BLaER1 (cell line): ENCODE data around the gene RER1.

Experiments
- H3K27ac ChIP-seq: shearing (Covaris generic); formaldehyde crosslinking; 2 replicates; pipeline ENCODE4 v1.8.1; 2022
- H3K27me3 ChIP-seq: shearing (Covaris generic); formaldehyde crosslinking; 2 replicates; pipeline ENCODE4 v1.8.1; 2022
- H3K36me3 ChIP-seq: shearing (Covaris generic); formaldehyde crosslinking; 2 replicates; pipeline ENCODE4 v1.8.1; 2022
- H3K4me1 ChIP-seq: shearing (Covaris generic); formaldehyde crosslinking; 2 replicates; pipeline ENCODE4 v1.8.1; 2022
- H3K4me2 ChIP-seq: shearing (Covaris generic); formaldehyde crosslinking; 2 replicates; pipeline ENCODE4 v1.8.1; 2022
- H3K4me3 ChIP-seq: shearing (Covaris generic); formaldehyde crosslinking; 2 replicates; pipeline ENCODE4 v1.8.1; 2022
- H3K9ac ChIP-seq: shearing (Covaris generic); formaldehyde crosslinking; 2 replicates; pipeline ENCODE4 v1.8.1; 2022
- H3K9me3 ChIP-seq: shearing (Covaris generic); formaldehyde crosslinking; 2 replicates; pipeline ENCODE4 v1.8.1; 2022
- H4K20me1 ChIP-seq: shearing (Covaris generic); formaldehyde crosslinking; 2 replicates; pipeline ENCODE4 v1.8.1; 2022
- Cebpa-rat ChIP-seq: shearing (Covaris generic); IDR thresholded peaks from 2 replicates; pipeline ENCODE4 v1.8.1; 2022

Gene RER1, protein sequence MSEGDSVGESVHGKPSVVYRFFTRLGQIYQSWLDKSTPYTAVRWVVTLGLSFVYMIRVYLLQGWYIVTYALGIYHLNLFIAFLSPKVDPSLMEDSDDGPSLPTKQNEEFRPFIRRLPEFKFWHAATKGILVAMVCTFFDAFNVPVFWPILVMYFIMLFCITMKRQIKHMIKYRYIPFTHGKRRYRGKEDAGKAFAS

GRCh38 chr1:2391041-2391930, at the start of gene RER1, which contains the start of gene MORN1:
Gene RER1, plus strand, starts transcription at chr1:2391841. Its CDS starts 3,950 bp downstream, at chr1:2395791.
Gene MORN1, minus strand, starts transcription at chr1:2391554. Its CDS starts 21 bp downstream, at chr1:2391533.
- peak within 1 kb of the TSS; percentile 93 for H3K27ac ChIP-seq
- no peak for TF ChIP-seq Cebpa-rat
- peak within 1 kb of the TSS; percentile 88 for H3K4me3 ChIP-seq
- H3K36me3 ChIP-seq: peaks cover 35% of the 10 kb centered on the region
- peaks cover 68% of the 10 kb centered on the region for H3K4me1 ChIP-seq
- no peaks in the 10 kb centered on the region for H3K27me3 ChIP-seq
- H3K4me2 ChIP-seq: peak within 1 kb of the TSS; percentile 99
- H3K9me3 ChIP-seq: no peaks in the 10 kb centered on the region
- peaks cover 62% of the 10 kb centered on the region for H4K20me1 ChIP-seq
- peak within 1 kb of the TSS; percentile 91 for H3K9ac ChIP-seq

DNA sequence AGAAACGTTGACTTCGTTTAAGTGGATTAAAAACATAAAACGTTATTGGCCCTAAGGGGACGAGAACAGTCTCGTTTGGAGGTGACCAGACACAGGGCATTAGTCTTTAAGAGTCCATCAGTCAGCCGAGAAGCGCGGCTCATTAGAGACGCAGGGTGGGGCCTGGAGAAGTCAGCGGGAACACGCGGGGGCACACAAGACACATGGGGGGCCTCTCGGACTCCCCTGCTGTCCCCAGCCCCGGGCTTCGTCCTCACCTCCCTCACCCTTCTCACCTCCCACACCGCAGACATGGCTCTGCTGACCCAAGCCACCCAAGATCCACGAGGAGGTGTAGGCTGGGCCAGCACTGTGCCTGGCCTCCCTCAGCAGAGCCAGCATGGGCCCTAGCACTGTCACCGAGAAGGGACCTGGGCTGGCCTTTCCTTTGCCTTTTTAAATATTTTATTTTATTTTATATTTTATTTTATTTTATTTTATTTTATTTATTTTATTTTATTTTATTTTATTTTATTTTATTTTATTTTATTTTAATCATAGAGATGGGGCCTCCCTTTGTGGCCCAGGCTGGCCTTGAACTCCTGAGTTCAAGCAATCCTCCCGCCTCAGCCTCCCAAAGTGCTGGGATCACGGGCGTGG, 49.1 kb upstream of the RER1 start:
- Histone ChIP-seq H3K4me2 (no peak overlapping the region), H3K9me3 (no peaks in the 10 kb centered on the region), H3K4me3 (no peak overlapping the region), H3K9ac (no peak overlapping the region), H3K4me1 (peaks cover 9% of the 10 kb centered on the region; the same call in 1 of the 2 replicates), H4K20me1 (no peaks in the 10 kb centered on the region), H3K36me3 (no peaks in the 10 kb centered on the region), H3K27me3 (peaks cover 9% of the 10 kb centered on the region), H3K27ac (no peak overlapping the region)
- no peak for TF ChIP-seq Cebpa-rat

DNA sequence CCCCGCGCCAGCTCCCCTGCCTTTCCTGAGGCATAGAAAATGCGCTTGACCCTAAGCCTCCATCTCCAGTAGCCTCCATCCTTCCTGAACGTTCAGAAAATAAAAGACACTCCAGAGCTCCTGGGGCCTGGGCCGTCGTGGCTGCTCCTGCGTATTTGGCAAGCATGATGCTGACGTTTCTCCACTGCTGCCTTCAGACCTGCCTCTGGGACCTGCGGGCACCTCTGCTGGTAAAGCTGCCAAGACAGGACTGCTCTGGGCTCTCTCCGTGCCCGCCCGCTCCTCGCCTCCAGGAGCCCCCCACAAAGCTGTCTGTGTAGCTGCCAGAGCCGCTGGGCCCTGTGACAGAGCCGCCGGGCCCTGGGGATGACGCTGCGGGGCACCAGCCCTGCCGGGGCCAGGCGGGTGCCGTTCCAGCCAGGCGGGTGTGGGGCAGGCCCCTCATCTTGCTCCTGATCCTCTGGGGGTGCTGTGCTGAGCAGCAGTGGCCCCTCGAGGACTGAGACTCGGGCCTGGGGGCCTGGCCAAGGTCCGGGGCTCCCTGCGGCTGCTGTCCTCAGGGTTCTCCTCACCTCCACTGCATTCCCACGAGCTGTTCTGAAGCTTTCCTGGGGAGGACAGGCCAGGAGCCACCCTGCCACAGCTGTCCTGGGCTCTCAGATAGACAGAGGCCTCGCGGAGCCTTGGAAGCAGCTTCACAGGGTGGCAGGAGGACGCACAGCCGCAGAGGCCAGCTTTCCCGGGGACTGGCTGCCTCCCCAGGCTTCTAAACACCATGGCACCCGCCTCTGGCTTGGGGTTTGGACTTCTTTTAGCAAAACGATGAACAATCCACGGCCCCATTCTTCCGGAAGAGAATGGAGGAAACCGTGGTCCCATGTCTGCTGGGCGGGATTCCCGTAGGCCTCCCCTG, 48.4 kb upstream of the RER1 start:
- H3K36me3 ChIP-seq: no peaks in the 10 kb centered on the region
- H3K4me3 ChIP-seq: no peak overlapping the region
- H3K4me1 ChIP-seq: peaks cover 9% of the 10 kb centered on the region; the same call in 1 of the 2 replicates
- peak overlapping the region; percentile 44; the same call in 1 of the 2 replicates for H3K27ac ChIP-seq
- no peaks in the 10 kb centered on the region for H3K9me3 ChIP-seq
- peaks cover 9% of the 10 kb centered on the region for H3K27me3 ChIP-seq
- no peaks in the 10 kb centered on the region for H4K20me1 ChIP-seq
- peak overlapping the region; percentile 50; the same call in 1 of the 2 replicates for H3K9ac ChIP-seq
- no peak for TF ChIP-seq Cebpa-rat
- peak overlapping the region; percentile 28; the same call in 1 of the 2 replicates for H3K4me2 ChIP-seq

- no peak overlapping the region for H3K4me3 ChIP-seq
- H3K27me3 ChIP-seq: 0 out of 2 replicates have a peak, but pooled peaks cover under 1% of the 10 kb centered on the region
- H4K20me1 ChIP-seq: no peaks in the 10 kb centered on the region
- no peak overlapping the region for H3K27ac ChIP-seq
- H3K4me2 ChIP-seq: no peak overlapping the region
- TF ChIP-seq Cebpa-rat: no peak
- no peaks in the 10 kb centered on the region for H3K36me3 ChIP-seq
- no peaks in the 10 kb centered on the region for H3K9me3 ChIP-seq
- H3K4me1 ChIP-seq: peaks cover 9% of the 10 kb centered on the region; the same call in 1 of the 2 replicates
- H3K9ac ChIP-seq: no peak overlapping the region
Observed at GRCh38 chr1:2344121-2344681, 47.4 kb upstream of the RER1 start.

DNA sequence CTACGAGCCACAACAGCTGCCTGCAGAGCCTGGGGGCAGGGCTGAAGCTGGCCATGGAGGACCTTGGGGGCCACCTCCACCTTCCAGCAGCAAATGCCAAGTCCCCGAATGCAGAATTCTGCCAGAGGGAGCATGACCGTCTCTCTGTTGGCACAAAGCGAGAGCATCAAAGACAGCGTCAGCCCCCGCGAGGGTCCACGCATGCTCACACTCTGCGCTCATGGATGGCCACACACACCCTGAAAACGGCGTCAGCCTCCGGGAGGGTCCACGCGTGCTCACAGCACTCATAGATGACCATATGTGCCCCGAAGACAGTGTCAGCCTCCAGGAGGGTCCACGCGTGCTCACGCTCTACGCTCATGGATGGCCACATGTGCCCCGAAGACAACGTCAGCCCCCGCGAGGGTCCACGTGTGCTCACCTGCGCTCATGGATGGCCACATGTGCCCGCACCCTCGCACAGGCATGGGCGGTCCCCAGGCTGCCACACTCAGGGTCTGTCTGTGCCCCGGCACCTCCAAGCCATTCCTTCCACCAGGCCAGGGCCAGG, 46.8 kb upstream of the RER1 start:
- no peak overlapping the region for H3K27ac ChIP-seq

GRCh38 chr1:2345297-2346075, 46.2 kb upstream of the RER1 start:
- Histone ChIP-seq H4K20me1 (no peaks in the 10 kb centered on the region), H3K36me3 (no peaks in the 10 kb centered on the region)

More for the DNA sequence above, 46.8 kb upstream of the RER1 start:
- H3K9ac ChIP-seq: no peak overlapping the region
- no peaks in the 10 kb centered on the region for H3K9me3 ChIP-seq
- H3K36me3 ChIP-seq: no peaks in the 10 kb centered on the region
- H3K4me1 ChIP-seq: peaks cover 9% of the 10 kb centered on the region; the same call in 1 of the 2 replicates
- no peak overlapping the region for H3K4me2 ChIP-seq
- TF ChIP-seq Cebpa-rat: no peak
- no peak overlapping the region for H3K4me3 ChIP-seq
- no peaks in the 10 kb centered on the region for H4K20me1 ChIP-seq
- H3K27me3 ChIP-seq: no peaks in the 10 kb centered on the region

DNA sequence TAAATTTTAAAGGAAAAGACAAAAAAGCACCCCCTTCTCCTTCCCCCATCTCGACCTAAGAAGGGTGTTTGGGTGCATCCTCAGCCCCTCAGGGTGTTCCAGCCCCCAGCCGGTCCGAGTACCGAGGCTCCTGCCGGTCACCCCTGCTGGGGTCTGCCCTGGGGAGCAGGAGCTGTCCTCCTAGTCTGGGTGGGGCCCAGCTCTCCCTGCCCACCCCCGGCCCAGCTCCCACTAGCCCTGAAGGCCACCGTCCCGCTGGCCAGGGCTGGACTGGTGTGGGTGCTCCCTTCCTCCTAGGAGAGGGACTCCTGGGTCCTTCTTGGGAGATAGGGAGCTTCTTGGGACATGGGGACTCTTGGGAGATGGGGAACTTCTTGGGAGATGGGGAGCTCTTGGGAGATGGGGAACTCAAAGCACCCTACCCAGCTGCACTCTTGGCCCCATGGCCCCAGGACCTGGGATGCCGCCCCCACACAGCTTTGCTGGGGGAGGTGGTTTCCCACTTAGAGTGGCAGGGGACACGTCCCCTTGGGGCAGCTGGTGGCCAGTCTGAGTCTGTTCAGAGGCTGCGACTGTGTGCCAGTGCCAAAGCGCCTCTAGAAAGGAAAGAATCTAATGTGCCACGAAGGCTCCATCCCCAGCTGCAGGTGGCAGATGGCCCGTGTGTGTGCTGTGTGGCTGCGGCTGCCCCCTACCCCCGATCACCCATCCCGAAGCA, 44.8 kb upstream of the RER1 start:
- no peaks in the 10 kb centered on the region for H3K27me3 ChIP-seq
- H4K20me1 ChIP-seq: no peaks in the 10 kb centered on the region
- H3K4me3 ChIP-seq: no peak overlapping the region

More at GRCh38 chr1:2345297-2346075, 46.2 kb upstream of the RER1 start:
- Histone ChIP-seq H3K4me3 (no peak overlapping the region), H3K9ac (no peak overlapping the region), H3K4me2 (no peak overlapping the region), H3K27me3 (no peaks in the 10 kb centered on the region), H3K4me1 (peaks cover 9% of the 10 kb centered on the region; the same call in 1 of the 2 replicates), H3K9me3 (no peaks in the 10 kb centered on the region), H3K27ac (no peak overlapping the region)
- TF ChIP-seq Cebpa-rat: no peak

More for the DNA sequence above, 44.8 kb upstream of the RER1 start:
- H3K27ac ChIP-seq: no peak overlapping the region
- TF ChIP-seq Cebpa-rat: no peak
- peaks cover 10% of the 10 kb centered on the region for H3K4me1 ChIP-seq
- no peaks in the 10 kb centered on the region for H3K9me3 ChIP-seq
- H3K4me2 ChIP-seq: no peak overlapping the region
- no peak overlapping the region for H3K9ac ChIP-seq
- H3K36me3 ChIP-seq: no peaks in the 10 kb centered on the region
